Jurkat, Clone E6-1 (cell line): ENCODE results near the gene STARD3NL. TPM values are rescaled to one million over a fixed set of nuclear protein-coding genes. Genes with fewer than 3 reads are reported as not detected.
"Not testable (repeated sequence)": the region's sequence is repeated elsewhere in the genome, so short reads cannot be mapped to it uniquely, and the experiment has no call there.

Experiments
- DNase-seq: peaks from one replicate; pipeline ENCODE4 v3.0.0-alpha.2; 2011; ENCODE audit warnings: low read depth, low spot score
- H3K4me3 ChIP-seq: 2 replicates; pipeline ENCODE4 v1.5.1; 2011; ENCODE audit warnings: mild to moderate bottlenecking, low read length, control low read depth, moderate library complexity
- polyA plus RNA-seq: library from polyadenylated mRNA; unstranded; fragments of >200 nt; gene quantifications from one replicate; pipeline ENCODE4 v1.2.1, GENCODE V29; 2012; ENCODE audit warnings: missing spikeins; ENCODE audit not compliant: insufficient read length, insufficient read depth

STARD3NL gene, protein sequence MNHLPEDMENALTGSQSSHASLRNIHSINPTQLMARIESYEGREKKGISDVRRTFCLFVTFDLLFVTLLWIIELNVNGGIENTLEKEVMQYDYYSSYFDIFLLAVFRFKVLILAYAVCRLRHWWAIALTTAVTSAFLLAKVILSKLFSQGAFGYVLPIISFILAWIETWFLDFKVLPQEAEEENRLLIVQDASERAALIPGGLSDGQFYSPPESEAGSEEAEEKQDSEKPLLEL
- polyA plus RNA-seq, result 59.3 TPM

DNA sequence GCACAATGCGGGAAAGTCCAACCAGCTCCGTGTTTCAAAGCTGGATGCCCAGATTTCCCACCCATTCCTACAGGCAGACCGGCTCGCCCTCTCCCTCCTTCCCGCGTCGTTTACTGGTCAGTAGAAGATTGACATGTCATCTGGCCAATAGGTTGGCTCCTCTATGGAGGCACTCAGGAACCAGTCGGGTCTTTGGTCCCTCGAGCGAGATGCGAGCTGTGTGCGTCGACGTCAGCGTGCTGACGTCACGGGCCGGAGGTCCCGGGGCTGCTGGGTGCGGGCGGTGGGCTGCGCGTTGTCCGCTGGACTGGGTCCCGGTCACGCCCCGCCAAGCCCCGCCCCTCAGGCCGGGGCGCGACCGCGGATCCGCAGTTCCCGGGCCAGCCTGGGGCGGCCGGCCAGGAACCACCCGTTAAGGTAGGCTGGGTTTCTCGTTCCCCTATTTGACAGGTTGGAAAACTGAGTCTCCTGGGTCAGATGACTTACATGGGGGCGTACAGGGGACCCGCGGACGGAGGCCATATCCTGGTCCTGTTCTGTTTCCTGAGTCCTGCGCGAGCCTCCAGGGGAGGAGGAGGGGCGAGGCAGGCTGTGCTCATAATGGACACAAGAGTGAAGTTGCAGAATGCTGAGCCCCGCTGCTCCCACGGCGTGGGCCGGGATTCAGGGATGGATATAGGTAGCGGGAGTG is at the start of gene STARD3NL:
Gene STARD3NL, plus strand, starts transcription at position 242 of the 691 bp plus-strand sequence. CDS start 29,260 bp downstream, outside the sequence.
- peak within 1 kb of the TSS; percentile 95 for H3K4me3 ChIP-seq
- peak; percentile 100 for DNase-seq

DNA sequence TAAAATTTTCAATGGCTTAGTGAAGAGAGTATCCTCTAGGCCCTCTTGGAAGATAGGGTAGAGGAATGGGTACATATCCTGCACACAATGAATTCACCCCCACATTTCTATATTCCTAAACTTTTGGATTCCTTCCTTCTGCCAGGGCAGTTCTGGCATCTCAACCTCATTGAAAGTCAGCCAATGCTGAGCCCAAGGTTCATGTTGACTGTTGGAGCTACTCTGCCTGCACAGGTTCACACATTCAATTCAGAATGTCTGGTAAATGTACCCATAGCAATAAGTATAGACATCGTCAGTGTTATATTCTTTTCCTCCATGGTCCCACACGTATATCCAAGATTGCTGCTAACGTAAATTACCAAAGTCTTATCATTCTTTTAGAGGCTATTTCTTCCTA is 48.9 kb upstream of the STARD3NL start:
- no peak overlapping the region for H3K4me3 ChIP-seq
- DNase-seq, result no peak

DNA sequence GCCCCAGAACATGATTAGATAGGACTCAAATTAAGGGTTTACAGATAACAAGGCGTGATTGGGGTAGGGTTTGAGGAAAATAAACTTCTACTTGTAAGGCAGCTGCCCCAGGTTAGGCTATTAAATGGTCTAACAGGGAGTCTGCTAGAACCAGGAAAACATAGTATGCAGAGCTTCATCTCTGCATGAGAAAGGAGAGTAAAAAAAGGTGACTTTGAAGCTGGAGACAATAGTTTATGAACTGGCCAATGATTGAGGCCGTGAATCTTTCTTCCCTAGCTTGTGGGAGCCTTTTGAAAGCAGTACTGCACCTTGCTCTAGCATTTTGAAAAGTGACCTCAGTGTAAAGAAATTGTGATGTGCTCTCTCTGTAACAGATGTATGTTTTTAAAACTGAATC is 48.5 kb upstream of the STARD3NL start:
- no peak for DNase-seq
- no peak overlapping the region for H3K4me3 ChIP-seq

DNA sequence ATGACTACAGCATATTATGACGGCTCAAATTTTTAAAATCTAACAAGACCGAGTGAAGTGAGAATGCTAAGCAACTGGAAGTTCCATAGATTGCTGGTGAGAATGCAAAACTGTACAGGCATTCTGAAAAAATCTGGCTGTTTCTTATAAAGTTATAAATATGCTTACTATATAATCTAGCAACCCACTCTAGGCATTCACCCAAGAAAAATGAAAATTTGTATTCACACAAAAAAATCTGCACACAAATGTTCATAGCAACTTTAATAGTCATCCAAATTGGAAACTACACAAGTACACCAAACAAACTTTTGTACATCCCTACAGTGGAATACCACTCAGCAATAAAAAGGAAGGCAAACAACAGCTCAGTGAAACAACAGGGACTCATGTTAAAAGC is 39.9 kb upstream of the STARD3NL start:
- DNase-seq, result no peak

DNA sequence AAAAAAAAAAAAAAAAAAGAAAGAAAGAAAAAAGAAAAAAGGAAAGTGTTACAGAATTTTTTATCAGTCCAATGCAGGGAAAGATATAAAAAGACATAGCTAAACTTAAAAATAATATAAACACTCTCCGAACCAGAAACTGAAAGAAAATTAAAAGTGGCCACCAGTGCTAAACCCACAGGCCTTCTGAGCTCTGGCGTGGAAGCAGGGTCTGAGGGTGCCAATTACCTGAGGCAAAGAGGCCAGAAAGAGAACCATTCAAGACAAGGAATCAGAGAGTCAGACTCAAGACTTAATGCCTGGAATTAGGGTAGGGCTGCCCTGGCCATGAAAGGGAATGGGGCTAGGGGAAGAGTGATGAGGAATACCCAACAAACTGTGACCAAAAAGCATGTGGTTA is 36.9 kb upstream of the STARD3NL start:
- no peak for DNase-seq
- H3K4me3 ChIP-seq, result no peak overlapping the region

More for the DNA sequence above, 39.9 kb upstream of the STARD3NL start:
- H3K4me3 ChIP-seq, result no peak overlapping the region

DNA sequence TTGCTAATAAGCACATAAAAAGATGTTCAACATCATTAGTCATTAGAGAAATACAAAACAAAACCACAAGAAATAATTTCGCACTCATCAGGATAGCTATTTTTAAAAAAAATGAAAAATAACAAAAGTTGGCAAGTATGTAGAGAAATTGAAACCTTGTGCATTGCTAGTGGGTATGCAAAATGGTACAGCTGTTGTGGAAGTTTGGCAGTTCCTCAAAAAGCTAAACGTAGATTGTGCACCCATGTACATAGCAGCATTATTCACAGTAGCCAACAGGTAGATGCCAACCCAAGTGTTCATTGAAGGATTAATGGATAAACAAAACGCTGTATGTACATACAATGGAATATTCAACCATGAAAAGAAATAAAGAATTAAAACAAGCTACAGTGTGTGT is 35.3 kb upstream of the STARD3NL start:
- no peak for DNase-seq
- no peak overlapping the region for H3K4me3 ChIP-seq

DNA sequence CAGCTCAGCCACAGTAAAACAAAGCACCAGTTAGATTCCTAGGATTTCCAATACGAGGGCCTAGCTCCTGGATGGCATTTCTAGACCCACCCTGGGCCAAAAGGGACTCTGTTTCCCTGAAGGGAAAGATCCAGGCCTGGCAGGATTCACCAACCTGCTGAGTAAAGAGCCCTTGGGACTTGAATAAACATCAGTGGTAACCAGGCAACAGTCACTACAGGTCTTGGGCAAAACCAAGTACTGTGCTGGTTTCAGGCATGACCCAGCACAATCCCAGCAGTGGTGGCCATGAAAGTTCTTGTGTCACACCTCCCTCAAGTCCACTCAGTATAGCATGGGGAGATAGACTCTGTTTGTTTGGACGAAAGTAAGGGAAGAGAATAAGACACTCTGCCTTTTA is 31.0 kb upstream of the STARD3NL start:
- no peak overlapping the region for H3K4me3 ChIP-seq
- no peak for DNase-seq

DNA sequence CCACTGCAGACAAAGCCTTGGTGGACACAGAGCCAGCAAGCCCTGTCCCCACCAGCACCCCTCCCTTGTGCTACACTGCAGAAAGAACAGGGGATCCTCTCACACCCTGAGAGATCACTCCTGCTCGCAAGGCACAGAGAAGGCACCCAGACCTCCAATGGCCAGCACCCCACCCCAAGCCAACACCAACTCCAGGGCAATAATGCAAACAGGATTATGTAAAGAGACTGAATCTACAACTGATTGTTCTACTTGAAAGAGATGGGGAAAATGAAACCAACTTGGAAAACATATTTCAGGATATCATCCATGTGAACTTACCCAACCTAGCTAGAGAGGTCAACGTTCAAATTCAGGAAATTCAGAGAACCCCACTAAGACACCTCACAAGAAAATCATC is 26.5 kb upstream of the STARD3NL start:
- no peak overlapping the region for H3K4me3 ChIP-seq
- DNase-seq, result no peak

DNA sequence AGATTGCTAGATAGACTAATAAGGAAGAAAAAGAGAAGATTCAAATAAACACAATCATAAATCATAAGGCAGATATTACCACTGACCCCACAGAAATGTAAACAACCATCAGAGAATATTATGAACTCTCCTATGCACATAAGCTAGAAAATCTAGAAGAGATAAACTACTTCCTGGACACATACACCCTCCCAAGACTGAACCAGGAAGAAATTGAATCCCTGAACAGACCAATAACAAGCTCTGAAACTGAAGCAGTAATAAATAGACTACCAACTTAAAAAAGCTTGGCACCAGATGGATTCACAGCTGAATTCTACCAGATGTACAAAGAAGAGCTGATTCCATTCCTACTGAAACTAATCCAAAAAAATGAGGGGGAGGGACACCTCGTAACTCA is 24.5 kb upstream of the STARD3NL start:
- no peak for DNase-seq
- no peak overlapping the region for H3K4me3 ChIP-seq

DNA sequence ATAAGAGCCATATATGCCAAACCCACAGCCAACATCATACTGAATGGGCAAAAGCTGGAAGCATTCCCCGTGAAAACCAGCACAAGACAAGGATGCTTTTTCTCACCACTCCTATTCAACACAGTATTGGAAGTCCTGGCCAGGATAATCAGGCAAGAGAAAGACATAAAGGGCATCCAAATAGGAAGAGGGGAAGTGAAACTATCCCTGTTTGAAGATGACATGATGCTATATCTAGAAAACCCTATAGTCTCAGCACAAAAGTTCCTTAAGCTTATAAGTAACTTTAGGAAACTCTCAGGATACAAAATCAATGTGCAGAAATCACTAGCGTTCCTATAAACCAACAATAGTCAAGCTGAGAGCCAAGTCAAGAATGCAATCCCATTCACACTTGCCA is 23.8 kb upstream of the STARD3NL start:
- no peak overlapping the region for H3K4me3 ChIP-seq
- no peak for DNase-seq

DNA sequence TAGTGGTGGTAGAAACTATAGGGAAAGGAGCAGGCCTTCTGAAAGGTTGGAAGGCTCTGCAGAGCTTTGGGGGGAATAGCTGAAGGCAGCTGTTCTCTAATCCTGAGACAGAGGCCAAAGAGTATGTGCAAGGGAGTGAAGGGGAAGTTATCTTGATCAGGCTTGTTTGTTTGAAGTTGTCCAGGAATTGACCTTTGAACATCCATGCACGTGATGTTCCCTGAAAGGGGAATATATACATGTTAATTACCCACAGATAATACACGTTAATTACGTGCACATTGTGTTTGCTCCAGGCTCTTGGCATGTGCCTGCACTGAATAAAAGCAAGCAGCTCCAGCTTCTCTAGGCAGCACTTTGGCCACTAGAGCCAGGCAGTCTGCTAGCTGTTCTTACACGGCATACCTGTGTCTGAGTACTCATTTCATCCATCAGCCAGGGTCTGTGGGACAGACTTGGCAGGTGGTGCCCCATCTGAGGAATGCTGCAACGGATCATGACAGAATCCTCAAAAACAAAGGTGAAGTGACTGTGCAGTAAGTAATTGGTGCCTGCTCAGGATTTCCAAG is 18.0 kb upstream of the STARD3NL start:
- no peak for DNase-seq
- no peak overlapping the region for H3K4me3 ChIP-seq

DNA sequence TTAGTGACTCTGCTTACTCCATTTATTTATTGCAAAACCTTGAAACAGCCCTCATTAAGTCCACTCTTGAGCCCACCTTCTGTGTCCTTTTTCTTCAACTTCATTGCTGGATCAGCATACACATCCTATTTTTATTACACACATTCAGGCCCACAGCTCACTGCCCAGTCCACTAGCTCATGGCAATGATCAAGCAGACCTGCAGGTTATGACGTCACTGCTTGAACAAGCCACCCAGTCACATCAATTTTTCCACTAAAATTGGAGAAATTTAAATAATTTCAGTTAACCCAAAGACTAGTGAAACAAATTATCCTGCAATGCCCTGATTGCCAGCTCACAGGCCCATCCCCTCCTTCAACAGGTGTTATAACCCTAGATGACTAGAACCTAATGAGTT is 16.0 kb upstream of the STARD3NL start:
- DNase-seq, result no peak
- H3K4me3 ChIP-seq, result no peak overlapping the region

DNA sequence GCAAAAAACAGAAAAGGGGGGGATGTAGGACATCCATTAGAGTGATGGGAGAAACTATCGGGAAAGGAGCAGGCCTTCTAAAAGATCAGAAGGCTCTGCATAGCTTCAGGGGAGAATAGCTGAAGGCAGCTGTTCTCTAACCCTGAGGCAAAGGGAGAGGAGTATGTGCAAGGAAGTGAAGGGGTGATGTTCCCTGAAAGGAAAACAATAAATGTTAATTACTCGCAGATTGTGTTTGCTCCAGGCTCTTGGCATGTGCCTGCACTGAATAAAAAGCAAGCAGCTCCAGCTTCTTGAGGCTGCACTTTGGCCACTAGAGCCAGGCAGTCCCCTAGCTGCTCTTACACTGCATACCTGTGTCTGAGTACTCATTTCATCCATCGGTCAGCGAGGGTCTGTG is 14.4 kb upstream of the STARD3NL start:
- DNase-seq, result no peak
- no peak overlapping the region for H3K4me3 ChIP-seq

DNA sequence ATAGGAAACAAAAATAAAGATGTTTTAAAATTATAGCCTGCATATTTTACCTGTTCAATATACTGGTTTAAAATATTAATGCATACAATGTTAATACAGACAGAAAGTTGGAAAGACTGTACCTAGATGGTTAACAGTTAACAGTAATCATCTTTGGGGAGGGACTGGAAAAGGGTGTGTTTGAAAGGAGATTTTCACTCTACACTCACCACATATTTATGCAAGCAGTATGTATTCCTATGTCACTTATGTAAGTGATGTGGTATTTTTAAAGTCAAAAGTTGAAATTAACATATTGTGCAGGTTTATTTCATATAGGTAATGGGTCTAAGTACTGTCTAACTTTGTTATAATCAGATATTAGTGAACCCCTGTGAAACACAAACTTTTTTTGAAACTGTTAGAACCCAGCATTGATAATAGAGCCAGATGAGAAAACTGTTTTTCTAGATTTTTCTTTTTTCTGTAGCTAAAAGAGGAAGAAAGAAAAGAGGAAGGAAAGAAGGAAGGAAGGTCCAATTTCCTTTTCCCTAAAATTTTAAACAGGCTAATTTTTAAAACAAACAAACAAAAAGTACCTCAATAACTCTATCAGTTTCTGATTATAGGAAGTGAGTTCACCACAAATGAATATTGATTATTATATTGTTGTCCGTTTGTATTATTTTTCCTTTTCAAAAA is 9.0 kb upstream of the STARD3NL start:
- no peak overlapping the region for H3K4me3 ChIP-seq
- no peak for DNase-seq

DNA sequence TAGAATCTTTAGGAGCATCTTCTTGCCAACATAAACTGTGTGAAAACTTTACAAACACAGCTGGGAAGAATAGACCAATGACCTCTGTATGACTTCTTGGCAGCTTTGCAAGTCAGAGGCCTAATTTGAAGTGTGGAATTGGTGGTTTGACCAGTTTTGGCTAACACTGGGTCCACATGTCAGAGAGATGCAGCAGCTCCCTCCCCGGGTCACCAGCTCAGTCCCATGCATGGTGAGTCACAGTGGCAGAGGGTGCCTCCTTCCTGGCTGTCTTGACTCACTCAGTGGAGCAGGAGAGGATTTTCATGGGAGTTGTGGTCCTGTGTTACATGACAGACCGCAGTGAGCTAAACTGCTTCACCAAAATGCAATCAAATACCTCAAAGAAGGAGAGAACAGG is 8.2 kb upstream of the STARD3NL start:
- DNase-seq, result no peak
- H3K4me3 ChIP-seq, result no peak overlapping the region

DNA sequence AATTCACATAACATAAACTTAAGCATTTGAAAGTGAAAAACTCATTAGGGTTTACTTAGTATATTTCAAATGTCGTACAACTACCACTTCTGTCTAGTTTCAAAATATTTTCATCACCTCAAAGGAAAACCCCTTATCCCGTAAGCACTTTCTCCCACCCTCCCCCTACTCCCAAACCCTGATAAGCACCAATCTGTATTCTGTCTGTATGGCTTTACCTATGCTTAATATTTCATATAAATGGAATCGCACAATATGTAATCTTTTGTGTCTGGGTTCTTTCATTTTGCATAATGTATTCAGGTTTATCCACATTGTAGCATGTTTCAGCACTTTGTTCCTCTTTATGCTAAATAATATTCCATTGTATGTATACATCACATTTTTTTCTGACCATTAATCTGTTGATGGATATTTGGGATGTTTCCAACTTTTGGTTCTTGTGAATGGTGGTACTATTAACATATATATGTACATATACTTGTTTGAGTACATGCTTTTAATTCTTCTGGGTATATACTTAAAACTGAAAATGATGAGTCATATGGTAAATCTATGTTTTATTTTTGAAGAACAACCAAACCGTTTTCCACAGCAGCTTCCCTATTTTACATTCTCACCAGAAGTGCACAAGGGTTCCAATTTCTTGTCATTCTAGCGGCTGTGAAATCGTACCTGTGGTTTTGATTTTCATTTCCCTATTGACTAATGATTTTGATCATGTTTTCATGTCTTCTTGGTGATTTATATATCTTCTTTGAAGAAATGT is 6.2 kb upstream of the STARD3NL start:
- no peak overlapping the region for H3K4me3 ChIP-seq
- no peak for DNase-seq

DNA sequence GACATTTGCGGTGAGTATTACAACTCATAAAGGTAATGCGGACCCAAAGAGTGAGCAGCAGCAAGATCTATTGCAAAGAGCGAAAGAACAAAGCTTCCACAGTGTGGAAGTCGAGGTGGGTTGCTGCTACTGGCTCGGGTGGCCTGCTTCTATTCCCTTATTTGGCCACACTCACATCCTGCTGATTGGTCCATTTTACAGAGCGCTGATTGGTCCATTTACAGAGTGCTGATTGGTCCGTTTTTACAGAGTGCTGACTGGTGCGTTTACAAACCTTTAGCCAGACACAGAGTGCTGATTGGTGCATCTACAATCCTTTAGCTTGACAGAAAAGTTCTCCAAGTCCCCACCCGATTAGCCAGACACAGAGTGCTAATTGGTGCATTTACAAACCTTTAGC is 2.5 kb upstream of the STARD3NL start:
- DNase-seq, result not testable (repeated sequence)

DNA sequence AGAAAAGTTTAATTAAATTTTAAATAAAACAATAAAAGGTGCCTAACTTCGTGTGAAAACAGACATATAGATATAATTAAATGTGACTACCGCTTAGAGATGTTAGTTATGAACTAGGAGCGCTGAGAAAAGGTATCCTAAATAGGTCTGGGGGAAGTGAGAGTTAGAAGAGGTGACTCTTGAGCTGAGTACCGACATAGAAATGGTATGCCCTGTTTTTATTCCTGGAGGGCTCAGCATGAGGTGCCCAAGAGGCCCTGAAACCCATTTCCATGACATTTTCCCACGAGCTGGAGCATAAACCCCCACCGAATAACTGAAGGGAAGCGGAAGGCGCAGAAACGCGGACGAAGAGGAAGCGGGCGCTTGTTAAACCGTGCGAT is 433 bp upstream of the STARD3NL start:
- H3K4me3 ChIP-seq, result peak overlapping the region; percentile 95
- no peak for DNase-seq

More for the DNA sequence above, 2.5 kb upstream of the STARD3NL start:
- not testable (repeated sequence) for H3K4me3 ChIP-seq

DNA sequence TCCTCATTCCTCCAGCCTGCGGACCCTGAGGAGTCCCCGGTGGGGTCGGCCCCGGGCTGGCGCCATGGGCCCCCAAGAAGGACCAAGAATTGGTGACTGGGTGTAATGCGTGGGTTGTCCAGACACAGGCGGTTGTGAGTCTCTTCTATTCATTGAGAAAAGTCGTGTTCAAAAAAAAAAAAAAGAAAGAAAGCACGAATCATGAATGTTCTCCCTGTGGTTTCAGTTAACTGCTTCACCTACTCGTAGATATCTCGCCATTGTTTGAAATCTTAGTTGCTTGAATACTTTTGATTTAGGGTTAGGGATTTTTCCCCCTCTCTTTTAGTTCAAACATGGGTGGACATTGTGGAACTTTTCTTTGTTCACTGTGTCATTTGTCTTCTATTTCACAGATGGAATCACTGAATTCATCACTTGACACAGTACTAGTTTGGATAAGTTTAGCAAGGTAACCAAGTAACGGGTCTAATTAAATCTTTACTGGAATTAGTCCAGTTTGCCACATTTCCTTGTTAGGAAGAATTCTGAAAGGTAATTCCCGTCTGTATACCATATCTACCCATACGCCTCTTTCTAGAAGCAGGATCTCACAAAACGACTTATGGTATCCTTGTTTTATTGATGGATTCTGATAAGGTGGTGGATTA is 775 bp downstream of the STARD3NL start:
- peak; percentile 20 for DNase-seq
- H3K4me3 ChIP-seq, result peak overlapping the region; percentile 95
